Activated effector memory CD4-positive, alpha-beta T cell treated with Interleukin-2 at 50 U/mL for 16 hours (primary cell): ENCODE results near the gene NECAB3.
A peak's percentile ranks its signal among the peaks of the same experiment; 100 is the strongest.

Experiments
- DNase-seq: peaks from one replicate; pipeline ENCODE4 v3.0.0-alpha.2; 2020

NECAB3 gene

GRCh38 chr20:33663161-33664084 is 10.8 kb downstream of the NECAB3 start:
- DNase-seq, result peak; percentile 79

DNA sequence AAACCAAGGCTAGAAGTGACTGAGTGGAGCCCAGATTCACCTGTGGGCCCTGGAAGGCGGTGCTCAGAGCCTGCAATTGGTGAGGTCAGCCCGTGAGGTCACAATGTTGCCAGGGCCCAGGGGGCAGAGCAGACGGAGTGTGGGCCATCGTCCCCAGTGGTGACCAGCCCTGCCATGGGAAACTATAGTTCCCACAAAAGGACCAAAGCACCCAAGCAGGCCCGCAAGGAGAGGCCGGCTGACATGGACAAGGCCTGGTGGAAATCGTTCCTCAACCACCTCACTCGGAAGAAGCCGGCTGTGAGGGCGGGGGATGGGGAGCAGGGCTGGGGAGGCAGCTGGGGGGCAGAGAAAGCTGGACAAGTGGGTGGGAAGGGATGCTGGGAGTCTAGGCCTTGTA is 12.1 kb downstream of the NECAB3 start, which contains the start of gene C20orf144:
Gene C20orf144, plus strand, starts transcription at position 156 of the 400 bp plus-strand sequence. Its CDS starts 19 bp downstream, at position 175.
- DNase-seq, result no peak

DNA sequence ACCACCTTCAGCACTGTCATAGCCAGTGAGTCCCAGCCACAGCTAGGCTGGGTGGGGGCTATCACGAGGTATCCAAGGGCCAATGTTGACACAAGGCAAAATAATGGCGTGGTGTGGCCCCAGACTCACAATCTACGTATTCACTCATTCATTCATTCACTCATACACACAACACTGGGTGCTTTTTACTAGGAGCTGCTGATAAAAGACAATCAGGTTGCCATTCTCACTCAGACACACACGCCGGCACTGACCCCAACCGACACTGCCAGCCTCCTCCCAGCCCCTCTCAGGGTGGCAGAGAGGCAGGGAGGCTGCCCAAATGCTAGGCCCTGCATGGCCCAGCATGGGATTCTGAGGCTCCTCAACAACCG is 13.6 kb downstream of the NECAB3 start:
- no peak for DNase-seq

- no peak for DNase-seq
Measured at GRCh38 chr20:33660035-33660684, 14.1 kb downstream of the NECAB3 start.

DNA sequence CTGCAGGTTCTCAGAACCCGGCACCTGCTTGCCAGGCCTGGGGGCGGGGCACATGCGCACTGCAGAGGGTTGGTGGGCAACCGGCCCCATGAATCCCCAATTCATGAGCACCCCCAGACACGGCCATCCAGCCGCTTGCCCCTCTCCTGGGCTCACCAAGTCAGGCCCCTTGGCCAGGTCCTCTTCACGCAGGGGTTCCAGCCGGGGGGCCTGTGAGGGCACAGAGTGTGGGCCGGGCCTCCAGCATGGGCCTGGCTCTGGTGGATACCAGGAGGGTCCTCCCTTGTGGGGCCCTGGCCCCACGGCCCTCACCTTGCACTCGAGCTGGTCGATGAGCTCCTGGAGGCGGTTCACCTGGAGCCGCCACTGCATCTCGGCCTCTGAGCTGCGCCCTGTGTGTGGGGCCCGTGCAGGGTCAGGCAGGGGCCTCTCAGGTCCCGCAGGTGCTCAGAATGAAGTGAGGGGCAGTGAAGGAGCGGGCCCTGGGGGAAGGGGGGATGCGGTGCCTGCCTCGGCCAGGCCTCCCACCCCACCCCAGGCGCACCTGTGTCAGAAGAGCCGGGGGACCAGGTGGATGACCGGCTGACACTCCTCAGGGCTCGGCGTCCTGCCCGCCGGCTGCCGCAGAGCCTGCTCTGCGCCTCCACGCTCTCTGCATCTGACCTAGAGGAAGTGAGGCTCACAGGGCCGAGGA is 14.7 kb downstream of the NECAB3 start:
- no peak for DNase-seq

- DNase-seq, result no peak
Measured at GRCh38 chr20:33658929-33659328, 15.3 kb downstream of the NECAB3 start.

DNA sequence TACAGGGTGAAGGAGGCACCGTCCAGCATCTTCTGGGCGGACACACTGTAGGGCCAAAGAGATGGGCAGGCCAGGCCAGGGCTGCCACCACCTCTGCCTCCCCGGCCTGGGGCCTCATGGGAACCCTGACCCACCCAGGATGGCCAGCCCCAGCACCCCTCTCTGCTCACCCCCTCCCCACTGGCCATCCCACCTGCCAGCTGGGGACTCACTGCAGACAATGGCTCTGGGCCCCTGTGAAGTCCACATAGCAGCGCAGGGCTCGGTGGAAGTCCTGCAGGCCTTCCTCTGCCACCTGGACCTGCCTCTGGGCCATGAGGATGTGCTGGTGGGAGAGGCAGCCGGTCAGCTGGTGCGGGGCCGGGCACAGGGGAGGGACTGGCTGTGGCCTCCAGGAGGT is 15.7 kb downstream of the NECAB3 start:
- no peak for DNase-seq

- DNase-seq, result no peak
Measured at GRCh38 chr20:33657704-33658095, 16.5 kb downstream of the NECAB3 start.

DNA sequence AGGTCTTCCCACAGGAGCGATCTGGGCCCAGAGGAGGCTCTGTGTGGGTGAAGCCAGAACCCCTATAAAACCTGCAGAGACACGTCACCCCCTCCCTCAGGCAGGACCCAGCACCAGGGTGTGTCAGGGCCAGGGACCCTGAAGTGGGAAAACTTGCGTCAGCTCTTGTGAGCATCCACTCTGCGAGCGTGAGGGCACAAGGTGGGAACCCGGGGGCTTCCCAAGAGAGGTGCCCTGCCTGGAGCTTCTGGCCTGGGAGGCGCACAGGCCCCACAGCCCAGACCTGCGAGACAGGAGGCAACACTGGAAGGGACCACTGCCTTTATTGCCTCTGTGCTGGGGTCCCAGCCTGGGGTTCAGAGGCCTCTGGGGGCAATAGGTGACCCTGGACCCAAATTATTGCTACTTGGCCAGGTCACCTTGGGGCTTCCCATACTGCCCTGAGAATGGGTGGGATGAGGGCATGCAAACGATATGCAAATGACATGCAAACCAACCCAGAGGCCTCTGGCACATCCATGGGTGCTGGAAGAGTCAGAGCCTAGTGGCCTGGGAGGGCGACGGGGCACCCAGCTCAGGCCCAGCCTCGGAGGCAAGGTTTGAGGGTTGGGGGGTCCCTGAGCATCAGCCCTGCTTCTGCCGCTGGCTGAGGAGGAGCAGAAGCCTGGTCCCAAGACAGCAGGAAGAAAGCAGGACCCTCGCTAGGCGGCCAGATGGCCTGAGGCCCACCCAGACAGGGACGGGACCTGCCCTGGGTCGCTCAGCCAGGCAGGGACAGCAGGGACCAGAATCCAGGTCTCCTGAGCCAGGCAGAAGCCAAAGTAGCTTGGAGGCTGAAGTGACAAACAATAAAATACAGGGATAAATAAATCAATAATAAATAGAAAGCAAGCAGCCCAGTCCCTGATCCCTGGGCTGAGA is 17.2 kb downstream of the NECAB3 start:
- no peak for DNase-seq

GRCh38 chr20:33656010-33656782 is 18.0 kb downstream of the NECAB3 start:
- DNase-seq, result no peak

DNA sequence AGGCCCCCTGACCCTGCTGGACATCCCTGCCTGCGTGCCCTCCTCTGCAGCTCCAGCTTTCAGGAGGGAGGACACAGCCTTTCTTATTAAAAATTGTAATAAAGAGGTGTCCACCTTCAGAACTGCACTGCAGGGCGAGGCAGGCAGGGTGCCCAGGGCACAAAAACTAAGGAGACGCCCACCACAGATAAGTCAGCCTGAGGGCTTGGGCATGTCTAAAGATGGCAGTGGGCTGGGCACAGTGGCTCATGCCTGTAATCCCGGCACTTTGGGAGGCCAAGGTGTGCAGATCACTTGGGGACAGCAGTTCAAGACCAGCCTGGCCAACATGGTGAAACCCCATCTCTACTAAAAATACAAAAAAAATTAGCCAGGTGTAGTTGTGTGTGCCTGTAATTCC is 19.1 kb downstream of the NECAB3 start:
- DNase-seq, result no peak

DNA sequence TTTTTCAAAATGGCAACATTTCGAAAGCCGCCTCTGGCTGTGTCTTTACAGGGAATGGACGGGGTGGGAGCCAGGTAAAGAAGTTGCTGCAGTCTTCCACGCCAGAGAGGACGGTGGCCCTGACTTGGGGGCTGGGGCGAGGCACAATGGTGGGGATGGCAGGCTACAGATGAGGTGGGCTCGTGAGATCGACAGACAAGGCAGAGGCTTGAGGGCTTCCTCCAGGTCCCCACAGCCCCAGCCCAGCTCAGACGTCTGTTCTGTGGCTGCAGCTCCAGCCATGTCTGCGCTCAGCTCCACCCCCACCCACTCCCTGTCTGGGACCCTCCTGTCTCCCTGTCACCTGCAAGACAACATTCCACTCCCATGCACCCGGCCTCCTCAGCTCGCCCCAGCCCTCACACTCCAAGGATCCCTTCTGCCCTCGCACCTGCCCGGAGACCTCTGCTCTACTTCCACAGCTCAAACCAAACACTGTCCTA is 19.5 kb downstream of the NECAB3 start:
- DNase-seq, result no peak

DNA sequence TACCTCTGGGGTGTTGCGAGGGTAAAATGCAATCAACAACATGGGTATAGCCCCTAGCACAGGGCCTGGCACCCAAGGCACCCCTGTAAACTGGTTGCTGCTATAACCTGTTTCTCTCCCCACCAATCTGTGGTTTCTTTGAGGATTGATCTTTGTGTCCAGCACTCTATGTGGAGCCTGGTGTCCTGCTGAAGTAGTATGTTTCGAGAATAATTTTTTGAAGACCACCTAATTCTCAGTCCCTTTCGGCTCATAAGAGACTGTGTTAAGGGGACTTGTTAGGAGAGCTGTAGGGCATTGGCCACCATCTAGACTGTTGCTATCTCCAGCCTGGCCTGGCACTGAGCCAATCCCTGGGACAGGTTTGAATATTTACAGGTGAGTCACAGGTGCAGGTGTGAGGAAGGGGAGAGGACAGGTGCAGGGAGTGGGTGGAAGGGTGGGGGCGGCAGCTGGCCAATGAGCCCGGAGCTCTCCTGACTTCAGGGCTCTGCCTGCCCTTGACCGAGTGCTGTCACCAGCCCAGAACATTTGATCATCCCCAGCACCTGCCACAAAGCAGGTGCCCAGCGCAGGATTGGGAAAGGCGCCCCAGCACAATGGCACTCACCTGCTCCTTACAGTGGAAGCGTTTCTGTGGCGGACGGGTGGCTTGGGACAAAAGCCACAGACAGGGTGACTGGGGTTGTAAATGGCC is 20.2 kb downstream of the NECAB3 start:
- no peak for DNase-seq

GRCh38 chr20:33653218-33653899 is 20.9 kb downstream of the NECAB3 start:
- DNase-seq, result no peak

DNA sequence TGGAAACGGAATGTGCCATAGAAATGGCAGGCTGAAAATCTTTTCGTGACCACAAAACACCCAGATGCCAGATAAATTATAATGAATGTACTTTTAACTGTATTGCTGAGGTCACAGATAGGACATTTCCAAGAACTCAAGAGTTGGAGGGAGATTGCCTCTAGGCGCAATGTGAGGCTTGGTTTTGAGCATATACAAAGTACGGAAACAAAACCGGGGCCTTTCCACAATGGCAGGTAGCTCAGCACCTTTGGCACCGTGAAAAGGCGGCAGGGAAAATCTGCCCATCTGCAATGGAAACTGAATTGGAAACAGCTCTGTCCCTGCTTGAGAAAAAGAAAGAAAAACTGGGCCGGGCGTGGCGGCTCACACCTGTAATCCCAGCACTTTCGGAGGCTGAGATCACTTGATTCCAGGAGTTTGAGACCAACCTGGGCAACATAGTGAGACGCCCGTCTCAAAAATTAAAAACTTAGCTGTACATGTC is 22.6 kb downstream of the NECAB3 start:
- DNase-seq, result no peak

DNA sequence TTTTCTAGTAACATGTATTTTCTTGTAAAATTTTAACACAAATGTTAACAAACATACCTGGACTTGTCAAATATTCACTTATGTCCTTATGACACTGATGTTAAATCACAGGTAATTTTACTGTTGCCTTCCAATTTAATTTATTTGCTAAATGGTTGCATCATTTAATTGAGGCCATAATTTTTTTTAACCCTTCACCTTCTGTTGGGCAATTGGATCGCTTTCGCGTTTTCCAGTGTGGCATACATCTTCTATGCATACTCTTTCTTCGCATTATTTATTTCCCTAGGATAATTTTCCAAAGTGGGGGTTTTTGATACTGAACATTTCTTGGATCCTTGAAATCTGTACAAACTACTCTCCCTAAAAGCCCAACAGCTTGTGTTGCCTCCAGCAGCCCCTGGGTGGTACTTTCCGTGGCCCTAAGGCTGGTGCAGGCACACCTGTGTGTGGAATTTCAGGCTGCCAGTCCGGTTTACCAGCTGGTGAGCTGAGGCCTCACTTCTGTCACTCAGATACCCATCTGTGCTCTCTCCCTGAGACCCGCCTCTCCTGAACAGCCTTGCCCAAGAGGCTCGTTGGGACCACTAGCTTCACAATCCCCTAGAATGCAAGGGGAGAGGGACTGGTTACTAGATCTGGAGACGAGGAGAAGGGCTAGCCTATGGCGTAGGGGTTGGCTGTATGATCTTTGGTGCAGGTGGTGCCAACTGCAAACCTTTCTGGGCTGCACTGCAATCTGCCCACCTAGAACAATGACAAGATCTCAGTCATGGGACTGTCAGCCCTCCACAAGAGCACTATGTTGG is 23.3 kb downstream of the NECAB3 start:
- DNase-seq, result no peak

- no peak for DNase-seq
Measured at GRCh38 chr20:33650111-33650752, 24.0 kb downstream of the NECAB3 start.

- no peak for DNase-seq
Measured at GRCh38 chr20:33649201-33649681, 25.0 kb downstream of the NECAB3 start.
